COLO829 (cell line): ENCODE measurements around the gene BCL2L11.
"Not testable (repeated sequence)": the region's sequence is repeated elsewhere in the genome, so short reads cannot be mapped to it uniquely, and the experiment has no call there.

Experiments used
- DNase-seq: peaks from one replicate; pipeline ENCODE4 v3.0.0; 2012; ENCODE audit warnings: low spot score

The BCL2L11 gene, protein sequence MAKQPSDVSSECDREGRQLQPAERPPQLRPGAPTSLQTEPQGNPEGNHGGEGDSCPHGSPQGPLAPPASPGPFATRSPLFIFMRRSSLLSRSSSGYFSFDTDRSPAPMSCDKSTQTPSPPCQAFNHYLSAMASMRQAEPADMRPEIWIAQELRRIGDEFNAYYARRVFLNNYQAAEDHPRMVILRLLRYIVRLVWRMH

DNA sequence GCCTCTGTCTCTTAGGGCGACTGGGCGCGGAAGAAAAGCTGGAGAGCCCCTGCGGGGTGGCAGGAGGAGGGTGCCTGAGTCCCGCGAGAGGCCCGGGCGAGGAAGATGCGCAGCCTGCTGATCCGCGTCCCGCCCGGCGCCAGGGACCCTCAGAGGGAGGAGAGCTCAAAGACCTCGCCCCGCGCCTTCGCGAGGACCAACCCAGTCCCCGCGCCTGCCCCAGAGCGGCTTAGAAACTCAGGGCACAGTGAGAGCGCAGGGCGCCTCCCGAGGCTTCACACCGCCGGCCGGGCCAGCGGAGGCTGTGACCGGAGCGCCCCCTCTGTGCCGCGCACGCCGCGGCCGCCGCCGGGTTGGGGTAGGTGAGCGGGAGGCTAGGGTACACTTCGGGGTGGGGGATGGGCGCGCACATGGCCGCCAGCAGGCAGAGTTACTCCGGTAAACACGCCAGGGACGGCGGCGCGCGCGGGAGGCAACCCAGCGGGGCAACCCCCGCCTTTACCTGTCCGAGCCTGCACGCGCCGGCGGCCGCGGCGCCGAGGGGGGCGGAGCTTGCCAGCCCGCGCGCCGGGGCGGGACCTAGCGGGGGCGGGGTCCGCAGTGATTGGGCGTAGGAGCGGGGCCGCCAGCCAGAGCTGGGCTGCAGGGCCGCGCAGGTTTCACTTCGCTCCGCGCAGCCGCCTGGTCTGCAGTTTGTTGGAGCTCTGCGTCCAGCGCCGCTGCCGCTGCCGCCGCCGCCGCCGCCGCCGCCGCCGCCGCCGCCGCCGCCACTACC lies at the start of gene BCL2L11:
BCL2L11 (plus strand) TSS at position 662 of the 775 bp plus-strand sequence. CDS start 2,832 bp downstream, outside the sequence.
- DNase-seq = peak; percentile 81

DNA sequence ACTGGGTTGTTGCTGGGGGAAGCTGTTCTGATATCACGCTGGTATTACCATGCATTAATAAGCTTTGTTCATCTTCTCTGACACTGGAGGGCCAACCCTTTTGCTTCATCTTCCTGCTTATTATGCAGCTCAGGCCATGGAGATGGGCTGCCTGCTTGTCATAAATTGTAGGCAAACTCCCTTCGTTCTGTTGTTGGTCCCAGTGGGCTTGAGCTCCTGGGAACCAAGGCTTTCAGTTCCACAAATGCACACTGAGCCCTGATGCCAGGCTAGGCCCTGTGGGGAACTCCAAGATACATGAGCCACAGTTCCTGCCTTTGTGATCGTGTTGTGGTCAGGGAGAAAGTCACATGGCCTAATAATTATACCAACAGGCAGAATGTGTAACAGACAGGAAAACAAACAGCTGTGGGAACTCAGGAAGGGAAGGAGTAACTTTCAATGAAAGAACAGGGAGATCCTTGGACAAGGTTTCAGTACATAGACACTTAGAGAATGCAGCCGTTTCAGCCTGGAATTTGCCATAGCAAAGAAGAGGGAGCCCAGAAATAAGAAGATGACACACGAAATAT lies 49.0 kb upstream of the BCL2L11 start:
- peak; percentile 87 for DNase-seq

DNA sequence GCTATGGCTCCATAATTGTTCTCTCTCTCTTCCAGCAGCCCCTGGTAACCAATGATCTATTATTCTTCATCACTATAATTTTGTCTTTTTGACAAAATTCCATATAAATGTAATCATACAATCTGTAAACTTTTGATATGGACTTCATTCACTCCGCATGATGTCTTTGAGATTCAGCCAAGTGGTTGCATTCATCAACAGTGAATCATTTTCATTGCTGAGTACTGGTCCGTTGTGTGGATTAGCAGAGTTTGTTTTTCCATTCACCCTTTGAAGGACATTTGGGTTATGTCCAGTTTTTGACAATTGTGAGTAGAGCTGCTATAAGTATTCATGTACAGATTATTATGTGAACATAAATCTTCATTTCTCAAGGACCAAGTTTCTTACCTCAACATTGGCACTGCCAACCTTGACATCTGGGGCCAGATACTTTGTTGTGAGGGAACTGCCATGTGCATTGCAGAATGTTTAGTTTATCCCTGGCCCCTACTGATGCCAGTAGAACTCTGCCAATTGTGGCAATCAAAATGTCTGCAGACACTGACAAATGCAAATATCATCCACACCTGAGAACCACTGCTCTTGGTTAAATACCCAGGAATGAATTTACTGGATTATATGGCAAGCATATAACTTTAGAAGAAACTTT lies 48.4 kb upstream of the BCL2L11 start:
- DNase-seq = peak; percentile 81

DNA sequence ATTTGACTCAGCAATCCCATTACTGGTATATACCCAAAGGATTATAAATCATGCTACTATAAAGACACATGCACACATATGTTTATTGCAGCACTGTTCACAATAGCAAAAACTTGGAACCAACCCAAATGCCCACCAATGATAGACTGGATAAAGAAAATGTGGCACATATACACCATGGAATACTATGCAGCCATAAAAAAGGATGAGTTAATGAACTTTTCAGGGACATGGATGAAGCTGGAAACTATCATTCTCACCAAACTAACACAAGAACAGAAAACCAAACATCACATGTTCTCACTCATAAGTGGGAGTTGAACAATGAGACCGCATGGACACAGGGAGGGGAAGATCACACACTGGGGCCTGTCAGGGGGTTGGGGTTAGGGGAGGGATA lies 38.1 kb upstream of the BCL2L11 start:
- not testable (repeated sequence) for DNase-seq

DNA sequence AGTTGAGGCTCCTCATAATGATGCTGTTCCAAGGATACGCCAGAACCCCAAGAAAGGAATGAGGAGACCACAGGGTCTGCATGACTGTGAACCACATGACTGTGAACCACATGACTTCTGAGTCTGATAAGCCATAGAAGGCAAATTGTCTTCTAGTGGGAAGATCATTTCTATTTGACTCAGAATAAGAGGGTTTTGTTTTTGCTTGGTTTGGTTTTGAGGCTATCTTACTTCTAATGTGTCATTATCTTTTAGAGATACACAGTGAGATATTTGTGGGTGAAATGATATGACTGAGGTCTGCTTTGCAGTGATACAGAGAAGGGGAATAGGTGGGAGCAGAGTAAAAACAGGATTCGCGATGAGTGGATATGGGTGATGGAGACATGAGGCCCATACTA lies 28.9 kb upstream of the BCL2L11 start:
- DNase-seq = no peak

DNA sequence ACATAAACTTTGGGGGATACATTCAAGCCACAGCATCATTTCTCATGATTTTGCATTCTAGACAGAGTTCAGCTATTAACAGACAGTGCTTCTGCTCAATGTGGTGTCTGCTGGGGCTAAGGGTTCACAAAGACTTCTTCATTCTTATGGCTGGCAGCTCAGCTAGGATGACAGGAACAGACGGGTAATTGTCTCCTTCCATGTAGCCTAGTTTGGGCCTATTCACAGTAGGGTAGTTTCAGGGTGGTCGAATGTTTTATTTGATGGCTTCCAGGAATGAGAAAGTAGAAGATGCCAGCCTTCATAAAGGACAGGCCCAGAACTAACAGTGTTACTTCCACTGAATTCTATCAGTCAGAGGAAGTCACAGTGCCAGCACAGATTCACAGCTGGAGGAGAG lies 26.0 kb upstream of the BCL2L11 start:
- peak; percentile 73 for DNase-seq

DNA sequence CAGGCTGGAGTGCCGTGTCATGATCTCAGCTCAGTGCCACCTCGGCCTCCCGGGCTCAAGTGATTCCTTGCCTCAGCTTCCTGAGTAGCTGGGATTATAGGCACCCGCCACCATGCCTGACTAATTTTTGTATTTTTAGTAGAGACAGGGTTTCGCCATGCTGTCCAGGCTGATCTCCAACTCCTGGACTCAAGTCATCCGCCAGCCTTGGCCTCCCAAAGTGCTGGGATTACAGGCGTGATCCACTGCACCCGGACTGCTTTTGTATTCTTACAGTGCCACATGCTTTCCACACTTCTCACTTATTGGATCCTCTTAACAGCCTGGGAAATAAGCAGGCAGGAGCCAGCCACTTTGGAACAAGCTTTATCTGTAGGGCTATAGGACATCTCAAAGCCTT lies 25.3 kb upstream of the BCL2L11 start:
- DNase-seq = no peak

DNA sequence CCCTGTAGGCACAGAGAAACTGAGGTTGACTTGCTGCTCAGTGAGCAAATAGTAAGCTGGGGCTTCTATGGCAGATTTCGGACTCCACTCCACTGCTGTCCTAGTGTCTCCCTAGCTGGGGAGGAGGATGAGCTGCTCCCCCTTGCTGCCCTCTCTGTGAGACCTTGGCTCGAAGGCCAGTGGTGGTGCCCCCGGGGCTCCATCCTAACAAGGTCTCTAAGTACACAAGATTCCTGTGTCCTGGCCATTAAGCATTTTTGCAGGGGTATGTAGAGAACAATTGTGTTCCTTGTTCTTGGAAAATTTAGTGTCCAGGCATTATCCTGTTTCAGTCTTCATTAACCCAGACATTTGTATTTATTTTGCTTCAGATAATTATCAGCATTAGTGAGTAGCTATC lies 21.3 kb upstream of the BCL2L11 start:
- DNase-seq = peak; percentile 65

DNA sequence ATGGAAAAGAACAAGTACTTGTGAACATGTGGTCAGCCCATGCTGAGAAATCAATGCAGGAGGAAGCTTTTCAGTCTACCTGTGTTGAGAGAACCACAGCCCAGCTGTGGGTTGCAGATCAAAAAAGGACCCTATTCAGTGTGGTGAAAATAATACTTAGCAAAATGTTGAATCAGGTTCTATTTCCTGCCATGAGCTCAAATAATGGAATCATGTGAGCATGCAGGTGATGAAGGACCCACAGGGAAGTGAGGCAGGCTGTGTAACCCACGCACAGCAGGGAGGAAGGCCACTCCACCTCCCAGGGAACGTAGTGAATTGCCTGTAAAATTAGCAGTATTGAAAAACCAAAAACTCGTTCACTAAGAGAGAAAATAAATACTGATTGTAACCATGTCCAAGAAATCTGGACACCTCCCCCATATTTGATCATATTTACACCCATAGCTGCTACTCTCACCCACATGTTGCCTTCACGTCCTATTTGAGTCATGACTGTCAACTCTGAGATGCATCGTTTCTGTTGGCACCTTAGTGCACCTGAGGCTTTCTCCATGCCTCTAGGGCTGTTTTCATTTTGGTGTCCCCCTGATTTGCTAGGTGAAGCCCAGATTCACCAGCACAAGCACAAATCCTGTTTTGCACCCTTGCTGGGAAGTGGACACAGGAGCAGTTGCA lies 20.5 kb upstream of the BCL2L11 start:
- DNase-seq = no peak

DNA sequence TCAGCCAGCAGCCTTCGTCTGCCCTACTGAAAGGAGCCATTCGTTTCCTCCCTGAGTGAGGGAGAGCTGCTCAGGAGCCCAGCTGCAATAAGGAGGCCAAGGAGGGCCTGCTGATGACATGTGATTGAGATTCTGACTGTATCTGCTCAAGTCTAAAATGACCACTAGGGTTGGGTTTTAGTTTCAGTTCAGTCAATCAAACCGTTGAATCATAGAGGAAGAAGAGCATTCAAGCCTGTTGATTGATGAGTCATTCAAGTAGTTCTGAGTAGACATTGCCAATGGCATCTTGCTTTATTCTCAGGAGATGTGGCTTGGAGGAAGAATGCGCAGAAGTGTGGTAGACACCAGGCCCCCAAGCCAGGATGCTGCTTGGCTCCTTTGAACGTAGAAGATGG lies 19.9 kb upstream of the BCL2L11 start:
- DNase-seq = peak; percentile 72

DNA sequence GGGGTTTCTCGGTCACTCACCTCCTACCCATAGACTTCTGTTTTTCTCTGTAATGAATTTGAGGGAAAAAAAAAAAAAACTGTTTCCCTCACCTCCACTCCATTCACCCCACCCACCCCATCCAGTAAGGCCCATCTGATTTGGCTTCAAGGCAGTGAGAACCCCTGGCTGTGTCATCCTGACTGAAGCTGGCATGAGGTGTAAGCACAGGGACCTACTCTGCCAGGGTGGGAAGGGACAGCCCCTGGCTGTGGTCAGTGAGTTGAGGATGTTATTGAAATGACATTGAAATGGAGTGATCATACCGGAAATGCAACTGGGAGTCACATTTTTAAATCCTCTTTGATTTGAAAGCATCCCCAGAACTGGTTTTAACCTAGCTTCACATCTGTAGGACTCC lies 19.1 kb upstream of the BCL2L11 start:
- no peak for DNase-seq

DNA sequence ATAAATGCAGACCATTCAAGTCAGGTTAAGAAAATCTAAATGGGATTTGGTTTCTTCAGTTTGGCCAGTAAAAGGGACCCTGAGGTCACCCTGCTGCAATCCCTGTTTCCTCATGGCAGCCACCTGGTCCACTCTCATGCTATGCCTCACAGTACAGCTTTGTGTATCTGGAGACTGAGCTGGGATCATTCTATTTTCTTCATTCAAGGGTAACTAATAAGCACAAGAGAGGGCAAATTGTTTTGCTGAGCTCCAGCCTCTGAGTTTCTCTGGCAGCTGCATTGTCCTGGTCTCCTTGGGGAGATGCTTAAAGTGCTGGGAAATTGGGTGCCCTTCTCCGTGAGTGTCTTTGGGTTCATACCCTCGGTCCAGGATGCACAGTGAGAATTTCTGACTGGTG lies 18.5 kb upstream of the BCL2L11 start:
- no peak for DNase-seq

DNA sequence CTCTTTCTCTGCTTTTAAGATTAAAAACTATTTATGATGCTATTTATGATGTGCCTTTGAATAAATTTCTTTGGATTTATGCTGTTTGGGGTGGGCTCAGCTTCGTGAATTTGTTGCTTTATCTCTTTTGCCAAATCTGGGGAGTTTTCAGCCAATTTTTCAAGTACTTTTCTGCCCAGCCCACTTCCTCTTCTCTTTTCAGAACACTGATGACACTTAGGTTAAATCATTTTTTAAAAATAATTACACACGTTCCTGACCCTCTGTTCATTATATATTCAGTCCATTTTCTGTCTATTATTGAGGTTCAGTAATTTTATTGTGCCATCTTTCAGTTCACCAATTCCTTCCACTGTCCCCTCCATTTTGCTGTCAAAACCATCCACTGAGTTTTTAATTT lies 14.8 kb upstream of the BCL2L11 start:
- no peak for DNase-seq

DNA sequence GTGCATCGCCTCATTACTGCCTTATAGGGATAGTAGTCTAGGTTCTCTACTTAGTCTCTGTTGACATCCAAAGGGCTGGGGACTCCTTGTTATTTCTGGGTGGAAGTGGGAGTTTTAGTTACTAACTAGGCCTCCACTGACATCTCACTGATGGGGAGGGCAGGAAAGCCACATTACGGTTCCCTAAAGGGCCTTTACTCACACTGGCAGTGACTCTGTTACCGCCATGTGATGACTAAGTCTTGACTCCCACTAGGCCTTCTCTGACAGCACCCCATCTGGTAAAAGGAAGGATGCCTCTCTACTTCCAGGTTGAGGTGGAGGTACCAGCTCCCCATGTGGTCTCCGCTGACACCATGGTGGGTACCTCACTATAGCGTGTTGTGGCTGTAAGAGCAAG lies 14.0 kb upstream of the BCL2L11 start:
- no peak for DNase-seq

DNA sequence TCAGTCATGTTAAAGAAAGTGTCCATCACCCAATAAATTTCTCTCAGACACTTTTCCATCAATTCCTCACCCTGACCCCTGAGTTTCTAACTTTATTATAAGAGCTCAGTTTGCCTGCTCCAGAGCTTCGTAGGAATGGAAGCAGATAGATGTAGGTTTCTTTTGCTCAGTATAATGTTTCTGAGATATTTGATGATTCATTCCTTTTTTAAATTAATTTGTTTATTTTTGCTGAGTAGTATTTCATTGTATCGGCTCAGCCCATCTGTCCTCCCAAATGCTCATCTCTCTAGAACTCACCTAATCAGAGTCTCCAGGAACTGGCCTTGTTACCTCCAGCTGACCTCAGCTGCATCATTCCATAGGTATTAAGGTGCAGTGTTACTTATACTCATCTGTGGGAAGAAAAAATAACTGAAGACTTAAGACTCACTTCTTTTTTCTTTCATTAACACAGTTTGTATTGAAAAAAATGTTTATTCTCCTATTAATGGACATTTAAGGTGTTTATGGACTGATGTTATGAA lies 11.9 kb upstream of the BCL2L11 start:
- no peak for DNase-seq

DNA sequence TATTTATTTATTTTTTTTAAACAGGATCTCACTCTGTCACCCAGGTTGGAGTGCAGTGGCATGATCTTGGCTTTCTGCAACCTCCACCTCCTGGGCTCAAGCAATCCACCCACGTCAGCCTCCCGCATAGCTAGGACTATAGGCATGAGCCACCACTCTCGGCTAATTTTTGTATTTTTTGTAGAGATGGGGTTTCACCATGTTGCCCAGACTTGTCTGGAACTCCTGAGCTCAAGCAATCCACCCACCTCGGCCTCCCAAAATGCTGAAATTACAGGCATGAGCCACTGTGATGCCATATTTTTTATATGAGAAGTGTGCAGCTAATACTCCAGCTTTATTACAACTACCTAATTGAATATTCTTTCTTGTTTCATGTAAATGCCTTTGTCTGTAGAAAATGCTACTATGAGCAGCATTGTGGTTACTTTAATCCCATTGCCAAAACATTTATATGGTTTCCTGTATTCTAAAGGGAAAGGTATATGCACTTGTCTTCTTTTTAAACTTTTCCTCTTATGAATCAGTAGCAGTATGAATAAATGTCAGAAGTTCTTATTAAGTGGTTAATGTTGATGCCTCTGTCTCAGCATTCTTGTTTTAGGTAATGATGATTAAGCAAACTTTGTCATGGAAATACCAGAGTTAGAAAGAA lies 9.5 kb upstream of the BCL2L11 start:
- no peak for DNase-seq

DNA sequence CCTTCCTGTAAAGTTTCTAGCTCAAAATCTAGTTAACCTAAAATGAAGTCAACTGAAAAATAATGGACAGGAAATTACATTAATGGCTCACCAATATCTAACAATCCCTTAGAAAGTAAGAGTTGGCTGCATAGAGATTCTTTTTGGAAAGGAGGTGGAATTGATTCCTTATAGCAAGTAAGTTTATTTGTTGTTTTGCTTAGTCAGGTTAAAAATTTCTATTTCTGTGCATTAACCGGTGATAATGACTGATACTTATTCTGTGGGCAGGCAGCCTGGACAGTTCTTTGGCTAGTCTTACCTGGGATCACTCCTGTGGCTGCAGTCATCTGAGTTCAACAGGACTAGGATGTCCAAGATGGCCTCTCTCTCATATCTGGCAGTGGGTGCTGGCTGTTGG lies 6.9 kb upstream of the BCL2L11 start:
- no peak for DNase-seq

DNA sequence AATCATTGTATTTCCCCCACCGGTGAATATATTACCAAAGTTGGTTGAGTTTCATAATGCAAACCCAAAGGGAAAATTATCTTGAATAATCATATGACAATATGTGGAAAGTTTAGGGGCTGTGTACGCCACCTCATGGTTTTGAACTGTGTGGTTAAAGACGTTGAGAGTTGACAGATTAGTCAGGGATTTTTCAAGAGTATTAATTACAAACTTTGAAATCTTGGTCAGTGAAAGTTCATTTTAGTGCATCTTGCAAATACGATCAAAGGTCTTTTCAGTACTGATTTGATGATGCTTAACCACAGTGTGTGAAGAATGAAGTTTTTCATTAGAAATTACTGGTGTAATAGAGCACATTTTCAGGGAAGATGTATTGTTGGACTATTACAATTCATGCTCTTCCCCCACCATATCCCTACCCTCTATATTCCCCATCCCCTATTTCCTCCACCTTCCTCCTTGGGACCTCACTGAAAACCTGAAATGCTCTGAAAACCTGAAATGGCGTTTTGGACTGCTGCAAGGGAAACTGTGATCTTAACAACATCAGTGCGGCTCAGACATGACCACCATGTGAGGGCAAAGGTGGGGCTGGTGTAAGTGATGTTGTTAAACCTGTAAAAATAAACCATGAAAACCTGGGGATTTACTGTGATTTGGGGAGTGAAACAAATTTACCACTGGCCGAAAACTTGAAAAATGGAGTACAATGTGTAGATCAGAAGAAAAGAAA lies 4.5 kb upstream of the BCL2L11 start:
- no peak for DNase-seq

DNA sequence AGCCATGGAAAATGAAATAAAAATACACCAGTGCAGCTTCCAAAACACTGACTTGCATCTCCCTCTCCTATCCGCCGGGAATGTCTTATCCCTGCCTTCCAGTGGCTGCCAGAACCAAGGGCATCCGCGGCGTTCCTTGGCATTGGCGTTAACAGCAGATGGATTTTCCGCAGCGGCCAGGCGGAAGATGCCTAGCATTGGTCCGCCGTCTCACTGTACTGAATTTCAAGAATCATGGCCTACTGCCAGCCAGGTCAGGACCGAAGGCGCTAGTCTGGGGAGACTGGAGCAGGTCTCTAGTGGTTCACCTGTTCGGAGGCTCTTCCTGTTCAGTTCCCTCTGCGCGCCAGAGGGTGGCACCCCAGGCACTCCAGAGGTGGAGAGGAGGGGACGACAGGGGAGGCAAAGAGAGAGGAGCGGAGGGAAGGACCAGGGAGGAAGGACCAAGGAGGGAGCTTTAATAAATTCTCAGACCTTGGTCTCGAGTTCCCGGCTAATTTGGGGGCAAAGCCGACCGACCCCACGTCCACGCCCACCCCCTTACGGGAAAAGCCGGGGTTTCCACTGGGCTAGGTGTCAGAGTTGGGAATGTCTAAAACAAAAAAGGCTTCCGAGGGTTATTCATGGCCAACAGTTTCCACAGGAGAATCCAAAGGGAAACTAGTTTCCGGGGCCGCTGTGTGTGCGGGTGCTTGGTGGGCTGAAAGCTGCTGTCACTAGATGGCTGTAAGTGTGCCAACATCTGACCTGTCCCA lies 3.7 kb upstream of the BCL2L11 start:
- peak; percentile 72 for DNase-seq
